ENCODE results near the gene DENND1B.

The DENND1B gene

DNA sequence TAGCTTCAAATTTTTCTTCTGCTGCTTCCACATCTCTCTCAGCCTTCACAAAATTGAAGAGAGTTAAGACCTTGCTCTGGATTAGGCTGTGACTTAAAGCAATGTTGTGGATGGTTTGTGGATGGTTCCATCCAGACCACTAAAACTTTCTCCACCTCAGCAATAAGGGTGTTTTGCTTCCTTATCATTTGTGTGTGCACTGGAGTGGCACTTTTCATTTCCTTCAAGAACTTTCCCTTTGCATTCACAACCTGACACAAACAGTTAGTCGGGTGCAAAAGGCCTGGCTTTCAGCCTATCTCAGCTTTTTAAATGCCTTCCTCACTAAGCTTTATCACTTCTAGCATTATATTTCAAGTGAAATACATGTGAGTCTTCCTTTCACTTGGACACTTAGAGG lies 30.3 kb downstream of the DENND1B start:
- no peaks in the 10 kb centered on the region for H3K9me3 ChIP-seq (ENCODE audit: control insufficient read depth, insufficient read depth, low read length)
- no CpG with 5 or more reads among the region's 1 CpG for WGBS (ENCODE audit: insufficient coverage, insufficient read length)
- no peak overlapping the region for H3K27ac ChIP-seq (ENCODE audit: low read length)
- H3K4me1 ChIP-seq (ENCODE audit: control insufficient read depth, insufficient read depth, low read length): no peaks in the 10 kb centered on the region
- no peak overlapping the region for H3K4me3 ChIP-seq (ENCODE audit: low read length)
- no peaks in the 10 kb centered on the region for H3K27me3 ChIP-seq (ENCODE audit: control insufficient read depth, insufficient read depth, low read length)
- no peaks in the 10 kb centered on the region for H3K36me3 ChIP-seq (ENCODE audit: control insufficient read depth, insufficient read depth, low read length)
- no peak for DNase-seq (ENCODE audit: low read depth, low spot score)

DNA sequence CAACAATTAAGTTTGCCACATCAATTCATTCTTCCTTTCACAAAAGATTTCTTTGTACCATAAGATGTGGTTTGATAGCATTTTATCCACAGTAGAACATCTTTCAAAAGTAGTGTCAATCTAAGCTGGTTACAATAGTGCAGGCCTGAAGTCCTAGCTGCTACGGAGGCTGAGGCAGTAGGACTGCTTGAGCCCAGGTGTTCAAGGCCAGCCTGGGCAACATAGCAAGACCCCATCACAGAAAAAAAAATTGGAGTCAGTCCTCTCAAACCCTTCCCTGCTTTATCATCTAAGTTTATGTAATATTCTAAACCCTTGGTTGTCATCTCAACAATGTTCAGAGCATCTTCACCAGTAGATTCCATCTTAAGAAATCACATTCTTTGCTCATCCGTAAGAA lies 31.7 kb downstream of the DENND1B start:
- Histone ChIP-seq H3K27me3 (ENCODE audit: control insufficient read depth, insufficient read depth, low read length) (no peaks in the 10 kb centered on the region), H3K9me3 (ENCODE audit: control insufficient read depth, insufficient read depth, low read length) (no peaks in the 10 kb centered on the region), H3K4me3 (ENCODE audit: low read length) (no peak overlapping the region), H3K4me1 (ENCODE audit: control insufficient read depth, insufficient read depth, low read length) (no peaks in the 10 kb centered on the region), H3K27ac (ENCODE audit: low read length) (no peak overlapping the region), H3K36me3 (ENCODE audit: control insufficient read depth, insufficient read depth, low read length) (no peaks in the 10 kb centered on the region)
- no CpG with 5 or more reads among the region's 2 CpGs for WGBS (ENCODE audit: insufficient coverage, insufficient read length)
- no peak for DNase-seq (ENCODE audit: low read depth, low spot score)

DNA sequence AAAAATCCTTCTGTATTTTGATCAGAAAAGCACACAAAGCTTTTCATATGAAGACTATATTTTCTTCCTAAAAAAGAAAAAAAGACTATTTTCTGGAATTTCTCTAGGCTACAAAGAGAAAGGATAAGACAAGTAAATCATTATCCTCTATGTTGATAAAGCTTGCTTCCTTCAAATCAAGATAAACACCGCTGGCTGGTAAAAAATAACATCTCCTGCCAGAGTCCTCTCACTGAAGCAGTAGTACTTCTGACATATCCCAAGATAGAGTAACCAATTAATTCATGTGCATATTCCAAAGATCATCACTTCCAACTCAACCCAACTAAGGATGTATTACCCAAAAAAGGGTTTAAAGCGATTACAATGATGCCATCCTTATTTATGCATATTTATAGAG lies 34.3 kb downstream of the DENND1B start:
- Histone ChIP-seq H3K36me3 (ENCODE audit: control insufficient read depth, insufficient read depth, low read length) (no peaks in the 10 kb centered on the region), H3K27me3 (ENCODE audit: control insufficient read depth, insufficient read depth, low read length) (no peaks in the 10 kb centered on the region), H3K4me3 (ENCODE audit: low read length) (no peak overlapping the region), H3K4me1 (ENCODE audit: control insufficient read depth, insufficient read depth, low read length) (no peaks in the 10 kb centered on the region), H3K9me3 (ENCODE audit: control insufficient read depth, insufficient read depth, low read length) (no peaks in the 10 kb centered on the region), H3K27ac (ENCODE audit: low read length) (no peak overlapping the region)
- no CpG with 5 or more reads among the region's 2 CpGs for WGBS (ENCODE audit: insufficient coverage, insufficient read length)
- DNase-seq (ENCODE audit: low read depth, low spot score): no peak

DNA sequence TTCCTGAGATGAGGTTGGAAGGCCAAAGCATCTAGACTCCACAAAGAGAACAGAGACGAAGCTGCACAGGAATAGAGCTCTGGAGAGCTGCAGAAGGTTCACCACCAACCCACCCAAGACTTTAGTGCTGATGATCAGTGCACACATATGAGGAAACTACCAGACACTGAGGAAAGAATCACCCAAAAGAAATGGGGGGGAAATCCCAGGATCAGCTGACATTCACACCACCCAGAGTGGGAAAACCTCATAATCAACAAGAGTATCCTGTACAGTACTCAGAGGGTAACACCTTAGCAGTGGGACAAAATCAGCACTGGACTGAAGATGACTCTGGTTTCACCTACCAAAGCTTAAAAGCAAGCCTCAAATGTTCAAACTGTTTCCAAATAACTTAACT lies 36.4 kb downstream of the DENND1B start:
- Histone ChIP-seq H3K9me3 (ENCODE audit: control insufficient read depth, insufficient read depth, low read length) (no peaks in the 10 kb centered on the region), H3K27me3 (ENCODE audit: control insufficient read depth, insufficient read depth, low read length) (no peaks in the 10 kb centered on the region), H3K4me3 (ENCODE audit: low read length) (no peak overlapping the region), H3K27ac (ENCODE audit: low read length) (no peak overlapping the region), H3K36me3 (ENCODE audit: control insufficient read depth, insufficient read depth, low read length) (no peaks in the 10 kb centered on the region), H3K4me1 (ENCODE audit: control insufficient read depth, insufficient read depth, low read length) (no peaks in the 10 kb centered on the region)
- DNase-seq (ENCODE audit: low read depth, low spot score): no peak
- no CpG with 5 or more reads among the region's 1 CpG for whole genome bisulfite sequencing (ENCODE audit: insufficient coverage, insufficient read length)

DNA sequence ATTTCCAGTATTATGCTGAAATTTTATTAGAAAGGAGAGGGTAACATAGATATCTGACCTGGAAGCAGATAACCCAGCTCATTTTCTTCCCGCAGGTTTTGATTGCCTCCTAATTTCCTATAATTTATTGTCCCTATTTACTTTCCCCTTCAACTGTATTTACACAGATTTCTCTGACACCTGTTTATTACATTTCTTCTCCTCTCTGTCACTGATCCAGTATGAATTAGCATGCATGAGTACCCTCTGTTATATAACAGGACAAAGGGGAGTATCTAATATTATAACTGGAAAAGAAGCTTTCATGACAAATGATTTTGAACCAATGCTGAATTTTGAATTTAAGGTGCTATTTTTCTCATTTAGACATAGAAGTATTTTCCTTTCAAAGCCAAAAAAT lies 37.4 kb downstream of the DENND1B start:
- Histone ChIP-seq H3K9me3 (ENCODE audit: control insufficient read depth, insufficient read depth, low read length) (no peaks in the 10 kb centered on the region), H3K36me3 (ENCODE audit: control insufficient read depth, insufficient read depth, low read length) (no peaks in the 10 kb centered on the region), H3K4me3 (ENCODE audit: low read length) (no peak overlapping the region), H3K4me1 (ENCODE audit: control insufficient read depth, insufficient read depth, low read length) (no peaks in the 10 kb centered on the region), H3K27ac (ENCODE audit: low read length) (no peak overlapping the region), H3K27me3 (ENCODE audit: control insufficient read depth, insufficient read depth, low read length) (no peaks in the 10 kb centered on the region)
- WGBS (ENCODE audit: insufficient coverage, insufficient read length): no CpG with 5 or more reads among the region's 1 CpG
- DNase-seq (ENCODE audit: low read depth, low spot score): no peak

DNA sequence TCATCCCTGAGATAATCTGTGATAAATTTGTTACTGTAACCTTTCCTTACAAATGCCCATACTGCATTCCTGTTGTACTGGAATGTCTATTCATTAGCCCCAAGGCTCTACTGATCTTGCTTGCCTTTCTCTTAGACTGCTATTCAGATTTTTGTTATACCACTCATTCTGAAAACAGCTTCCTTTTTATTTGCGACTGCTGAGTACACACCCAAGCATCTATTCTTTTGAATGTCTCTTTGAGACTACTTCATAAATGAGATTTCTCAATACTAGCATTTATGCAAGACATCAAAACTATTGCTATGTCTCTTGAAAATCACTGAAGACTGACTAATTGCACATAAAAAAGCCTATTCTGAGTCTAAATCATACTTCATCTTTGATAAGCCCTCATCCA lies 38.6 kb downstream of the DENND1B start:
- WGBS (ENCODE audit: insufficient coverage, insufficient read length): no CpG with 5 or more reads among the region's 1 CpG
- DNase-seq (ENCODE audit: low read depth, low spot score): no peak
- no peaks in the 10 kb centered on the region for H3K4me1 ChIP-seq (ENCODE audit: control insufficient read depth, insufficient read depth, low read length)
- H3K4me3 ChIP-seq (ENCODE audit: low read length): no peak overlapping the region
- no peaks in the 10 kb centered on the region for H3K9me3 ChIP-seq (ENCODE audit: control insufficient read depth, insufficient read depth, low read length)
- no peaks in the 10 kb centered on the region for H3K27me3 ChIP-seq (ENCODE audit: control insufficient read depth, insufficient read depth, low read length)
- no peak overlapping the region for H3K27ac ChIP-seq (ENCODE audit: low read length)
- H3K36me3 ChIP-seq (ENCODE audit: control insufficient read depth, insufficient read depth, low read length): no peaks in the 10 kb centered on the region

DNA sequence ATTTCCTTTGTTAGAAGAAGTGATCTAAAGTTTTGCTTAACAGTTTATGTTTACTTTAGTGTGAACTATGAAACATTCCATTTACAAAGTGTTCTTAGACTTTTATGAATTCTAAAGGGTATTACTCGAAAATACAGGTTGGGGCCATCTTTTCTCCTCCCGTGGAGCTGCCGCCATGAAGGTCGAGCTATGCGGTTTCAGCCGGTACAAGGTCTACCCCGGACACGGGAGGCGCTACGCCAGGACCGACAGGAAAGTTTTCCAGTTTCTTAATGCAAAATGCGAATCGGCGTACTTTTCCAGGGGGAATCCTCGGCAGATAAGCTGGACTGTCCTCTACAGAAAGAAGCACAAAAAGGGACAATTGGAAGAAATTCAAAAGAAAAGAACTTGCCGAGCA lies 39.8 kb downstream of the DENND1B start:
- H3K27me3 ChIP-seq (ENCODE audit: control insufficient read depth, insufficient read depth, low read length): no peaks in the 10 kb centered on the region

DNA sequence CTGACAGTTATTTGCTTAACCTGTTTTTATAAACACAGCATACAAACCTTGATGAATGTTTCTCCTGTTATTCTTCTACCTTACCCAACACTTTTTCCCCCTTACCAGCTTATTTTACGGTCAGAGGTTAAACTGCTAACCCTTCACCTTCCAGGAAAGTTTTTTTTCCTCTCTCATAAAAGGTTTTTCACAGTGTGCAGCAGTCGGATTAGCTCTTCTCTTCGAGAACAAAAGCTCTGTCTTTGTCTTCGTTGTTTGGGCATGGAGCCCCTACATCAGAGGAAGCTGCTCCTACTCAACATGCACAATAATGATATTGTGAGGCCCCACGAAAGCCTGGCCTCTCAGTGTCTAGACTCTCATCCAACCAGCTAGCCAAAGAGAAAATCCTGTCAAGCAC lies 42.0 kb downstream of the DENND1B start:
- no peak overlapping the region for H3K27ac ChIP-seq (ENCODE audit: low read length)
- H3K27me3 ChIP-seq (ENCODE audit: control insufficient read depth, insufficient read depth, low read length): no peaks in the 10 kb centered on the region
- no peaks in the 10 kb centered on the region for H3K4me1 ChIP-seq (ENCODE audit: control insufficient read depth, insufficient read depth, low read length)
- H3K4me3 ChIP-seq (ENCODE audit: low read length): no peak overlapping the region
- H3K9me3 ChIP-seq (ENCODE audit: control insufficient read depth, insufficient read depth, low read length): no peaks in the 10 kb centered on the region
- WGBS (ENCODE audit: insufficient coverage, insufficient read length): no CpG with 5 or more reads among the region's 5 CpGs
- DNase-seq (ENCODE audit: low read depth, low spot score): no peak
- H3K36me3 ChIP-seq (ENCODE audit: control insufficient read depth, insufficient read depth, low read length): no peaks in the 10 kb centered on the region

More for the DNA sequence above, 39.8 kb downstream of the DENND1B start:
- no peaks in the 10 kb centered on the region for H3K9me3 ChIP-seq (ENCODE audit: control insufficient read depth, insufficient read depth, low read length)
- no peaks in the 10 kb centered on the region for H3K36me3 ChIP-seq (ENCODE audit: control insufficient read depth, insufficient read depth, low read length)
- no peak overlapping the region for H3K27ac ChIP-seq (ENCODE audit: low read length)
- H3K4me3 ChIP-seq (ENCODE audit: low read length): no peak overlapping the region
- no peak for DNase-seq (ENCODE audit: low read depth, low spot score)
- no peaks in the 10 kb centered on the region for H3K4me1 ChIP-seq (ENCODE audit: control insufficient read depth, insufficient read depth, low read length)
- no CpG with 5 or more reads among the region's 16 CpGs for WGBS (ENCODE audit: insufficient coverage, insufficient read length)

DNA sequence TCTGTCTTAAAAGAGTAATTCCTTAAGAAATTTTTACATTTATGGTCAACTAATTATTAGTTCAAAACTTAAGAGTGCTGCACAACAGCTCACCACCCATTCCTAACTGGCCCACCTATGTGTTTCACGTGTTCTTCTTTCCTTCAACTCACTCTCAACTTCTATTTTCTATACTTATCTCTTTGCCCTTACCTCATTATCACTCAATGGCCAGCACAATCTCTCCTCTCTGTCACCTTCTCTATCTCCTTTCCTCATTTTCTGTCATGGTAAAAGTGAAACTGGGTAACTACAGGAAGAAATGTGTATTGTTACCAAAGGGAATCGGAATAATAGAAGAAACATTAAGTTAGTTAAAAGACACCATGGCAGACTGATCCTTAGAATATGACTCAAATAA lies 43.1 kb downstream of the DENND1B start:
- Histone ChIP-seq H3K27ac (ENCODE audit: low read length) (no peak overlapping the region), H3K9me3 (ENCODE audit: control insufficient read depth, insufficient read depth, low read length) (no peaks in the 10 kb centered on the region), H3K27me3 (ENCODE audit: control insufficient read depth, insufficient read depth, low read length) (no peaks in the 10 kb centered on the region), H3K4me1 (ENCODE audit: control insufficient read depth, insufficient read depth, low read length) (no peaks in the 10 kb centered on the region), H3K36me3 (ENCODE audit: control insufficient read depth, insufficient read depth, low read length) (no peaks in the 10 kb centered on the region), H3K4me3 (ENCODE audit: low read length) (no peak overlapping the region)
- WGBS (ENCODE audit: insufficient coverage, insufficient read length): 100% methylated on average over 1 of the region's 2 CpGs
- no peak for DNase-seq (ENCODE audit: low read depth, low spot score)

DNA sequence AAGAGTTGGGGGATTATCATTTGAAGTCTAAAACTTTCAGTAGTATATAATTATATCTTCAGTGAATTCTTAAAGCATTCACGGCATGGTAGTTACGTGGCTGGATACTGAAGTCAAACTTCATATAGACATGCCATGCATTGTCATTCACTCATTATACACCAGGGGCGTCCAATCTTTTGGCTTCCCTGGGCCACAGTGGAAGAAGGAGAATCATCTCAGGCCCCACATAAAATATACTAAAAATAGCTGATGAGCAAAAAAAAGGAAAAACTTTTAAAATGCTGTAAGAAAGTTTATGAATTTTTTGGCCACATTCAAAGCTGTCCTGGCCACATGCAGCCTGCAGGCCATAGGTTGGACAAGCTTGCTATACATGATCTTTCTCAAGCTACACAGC lies 43.8 kb downstream of the DENND1B start:
- H3K27me3 ChIP-seq (ENCODE audit: control insufficient read depth, insufficient read depth, low read length): no peaks in the 10 kb centered on the region
- H3K4me1 ChIP-seq (ENCODE audit: control insufficient read depth, insufficient read depth, low read length): no peaks in the 10 kb centered on the region
- no CpG with 5 or more reads among the region's 3 CpGs for WGBS (ENCODE audit: insufficient coverage, insufficient read length)
- no peaks in the 10 kb centered on the region for H3K9me3 ChIP-seq (ENCODE audit: control insufficient read depth, insufficient read depth, low read length)
- no peaks in the 10 kb centered on the region for H3K36me3 ChIP-seq (ENCODE audit: control insufficient read depth, insufficient read depth, low read length)
- H3K4me3 ChIP-seq (ENCODE audit: low read length): no peak overlapping the region
- no peak overlapping the region for H3K27ac ChIP-seq (ENCODE audit: low read length)
- no peak for DNase-seq (ENCODE audit: low read depth, low spot score)

DNA sequence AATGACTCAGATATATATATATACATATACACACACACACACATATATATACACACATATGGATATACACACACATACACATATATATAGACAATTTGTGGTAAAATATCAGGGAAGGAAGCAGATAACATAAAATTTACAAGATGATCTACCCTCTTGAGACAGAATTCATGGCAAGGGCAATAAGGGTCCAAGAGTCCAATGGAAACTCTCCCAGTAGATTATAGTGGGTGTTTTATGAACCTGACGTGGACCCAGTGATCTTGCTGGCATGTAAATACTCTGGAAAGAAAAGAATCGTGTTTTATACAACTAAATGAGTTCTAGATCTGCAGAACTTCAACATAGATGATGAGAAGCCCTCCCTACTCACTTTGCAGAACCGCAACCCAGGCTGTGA lies 49.3 kb downstream of the DENND1B start:
- Histone ChIP-seq H3K9me3 (ENCODE audit: control insufficient read depth, insufficient read depth, low read length) (no peaks in the 10 kb centered on the region; the same call in 1 of the 2 replicates), H3K27me3 (ENCODE audit: control insufficient read depth, insufficient read depth, low read length) (no peaks in the 10 kb centered on the region), H3K36me3 (ENCODE audit: control insufficient read depth, insufficient read depth, low read length) (no peaks in the 10 kb centered on the region), H3K4me3 (ENCODE audit: low read length) (no peak overlapping the region), H3K27ac (ENCODE audit: low read length) (no peak overlapping the region), H3K4me1 (ENCODE audit: control insufficient read depth, insufficient read depth, low read length) (no peaks in the 10 kb centered on the region)
- no peak for DNase-seq (ENCODE audit: low read depth, low spot score)
- WGBS (ENCODE audit: insufficient coverage, insufficient read length): no CpG with 5 or more reads among the region's 3 CpGs
